Measurements from ENCODE around the gene ODAM. TPM values are rescaled to one million over a fixed set of nuclear protein-coding genes. Genes with fewer than 3 reads are reported as not detected.
"Not testable (repeated sequence)": the region's sequence is repeated elsewhere in the genome, so short reads cannot be mapped to it uniquely, and the experiment has no call there.

ODAM gene
- polyA plus RNA-seq, 4 donors: 0.65 to 1.9 (median 1.3) TPM

GRCh38 chr4:70216550-70216949, 21.0 kb downstream of the ODAM start:
- not testable (repeated sequence) for DNase-seq (ENCODE audit: low read depth in 4 of 4, low spot score in 3 of 4)

- not testable (repeated sequence) for DNase-seq (ENCODE audit: low read depth in 4 of 4, low spot score in 3 of 4)
Measured at GRCh38 chr4:70221389-70221788, 25.9 kb downstream of the ODAM start.

GRCh38 chr4:70221818-70222217, 26.3 kb downstream of the ODAM start:
- DNase-seq (ENCODE audit: low read depth in 4 of 4, low spot score in 3 of 4): not testable (repeated sequence)

GRCh38 chr4:70225824-70226223, 30.3 kb downstream of the ODAM start, which contains the start of gene FDCSP:
Gene FDCSP (plus strand): TSS chr4:70226124. CDS start chr4:70231195, 5,071 bp downstream.
- no peak for DNase-seq (ENCODE audit: low read depth in 4 of 4, low spot score in 3 of 4)

GRCh38 chr4:70236125-70236524, 40.6 kb downstream of the ODAM start:
- DNase-seq (ENCODE audit: low read depth in 4 of 4, low spot score in 3 of 4): no peak

GRCh38 chr4:70239131-70239883, 43.8 kb downstream of the ODAM start:
- DNase-seq (ENCODE audit: low read depth in 4 of 4, low spot score in 3 of 4): no peak

GRCh38 chr4:70239884-70240591, 44.5 kb downstream of the ODAM start:
- DNase-seq (ENCODE audit: low read depth in 4 of 4, low spot score in 3 of 4): no peak

- not testable (repeated sequence) for DNase-seq (ENCODE audit: low read depth in 4 of 4, low spot score in 3 of 4)
Measured at GRCh38 chr4:70242297-70242696, 46.8 kb downstream of the ODAM start, which contains the start of gene CSN3. Gene CSN3 (plus strand): TSS chr4:70242597. CDS start chr4:70244820, 2,223 bp downstream.

- no peak for DNase-seq (ENCODE audit: low read depth in 4 of 4, low spot score in 3 of 4)
Measured at GRCh38 chr4:70243091-70243490, 47.6 kb downstream of the ODAM start.

- no peak for DNase-seq (ENCODE audit: low read depth in 4 of 4, low spot score in 3 of 4)
Measured at GRCh38 chr4:70251250-70251944, 55.9 kb downstream of the ODAM start.

- DNase-seq (ENCODE audit: low read depth in 4 of 4, low spot score in 3 of 4): no peak
Measured at GRCh38 chr4:70251945-70252277, 56.4 kb downstream of the ODAM start.

Other genes with a start within 250 kb of the ODAM start
- gene CSN2, start 230.0 kb upstream of the ODAM start, polyA plus RNA-seq (ENCODE audit: insufficient read length in 4 of 4): not detected
- under 1 TPM; 0.26 to 0.69 (median 0.43) TPM for gene STATH, start 199.8 kb upstream of the ODAM start, polyA plus RNA-seq (ENCODE audit: insufficient read length in 4 of 4)
- gene HTN3, start 167.3 kb upstream of the ODAM start, polyA plus RNA-seq (ENCODE audit: insufficient read length in 4 of 4): not detected
- gene HTN1, start 145.3 kb upstream of the ODAM start, polyA plus RNA-seq (ENCODE audit: insufficient read length in 4 of 4): under 1 TPM in 1 of 4 donors, not detected in 3; 0.01 TPM
- gene PRR27, start 41.5 kb upstream of the ODAM start, polyA plus RNA-seq (ENCODE audit: insufficient read length in 4 of 4): under 1 TPM; 0.04 to 0.14 (median 0.06) TPM
- 1 to 10 TPM in 2 of 4 donors, under 1 TPM in 2; 0.49 to 2.0 (median 0.89) TPM for gene FDCSP, start 30.4 kb downstream of the ODAM start, polyA plus RNA-seq (ENCODE audit: insufficient read length in 4 of 4)
- gene CSN3, start 46.9 kb downstream of the ODAM start, polyA plus RNA-seq (ENCODE audit: insufficient read length in 4 of 4): under 1 TPM in 1 of 4 donors, not detected in 3; 0.06 TPM
- gene CABS1, start 139.3 kb downstream of the ODAM start, polyA plus RNA-seq (ENCODE audit: insufficient read length in 4 of 4): under 1 TPM in 2 of 4 donors, not detected in 2; 0.10 to 0.13 TPM
- gene SMR3A, start 165.0 kb downstream of the ODAM start, polyA plus RNA-seq (ENCODE audit: insufficient read length in 4 of 4): not detected
- gene SMR3B, start 187.4 kb downstream of the ODAM start, polyA plus RNA-seq (ENCODE audit: insufficient read length in 4 of 4): not detected
- not detected for gene OPRPN, start 202.2 kb downstream of the ODAM start, polyA plus RNA-seq (ENCODE audit: insufficient read length in 4 of 4)